Muscle of back (tissue), 11 donors: ENCODE data around the gene TAF1B. TPM values are rescaled to one million over a fixed set of nuclear protein-coding genes. Genes with fewer than 3 reads are reported as not detected.

Experiments used
- DNase-seq, 3 donors: peaks; one replicate each; pipeline versions ENCODE4 v3.0.0 to v3.0.0-alpha.2; 2013
- polyA plus RNA-seq, 10 donors: library from polyadenylated mRNA; unstranded; fragments of 120-200 nt; gene quantifications; one replicate each; pipeline ENCODE4 v1.2.1, GENCODE V29; 2013; ENCODE audit not compliant: insufficient read length in 10 of 10

TAF1B gene
- polyA plus RNA-seq, 10 donors: 10.0 to 19.2 (median 13.6) TPM

DNA sequence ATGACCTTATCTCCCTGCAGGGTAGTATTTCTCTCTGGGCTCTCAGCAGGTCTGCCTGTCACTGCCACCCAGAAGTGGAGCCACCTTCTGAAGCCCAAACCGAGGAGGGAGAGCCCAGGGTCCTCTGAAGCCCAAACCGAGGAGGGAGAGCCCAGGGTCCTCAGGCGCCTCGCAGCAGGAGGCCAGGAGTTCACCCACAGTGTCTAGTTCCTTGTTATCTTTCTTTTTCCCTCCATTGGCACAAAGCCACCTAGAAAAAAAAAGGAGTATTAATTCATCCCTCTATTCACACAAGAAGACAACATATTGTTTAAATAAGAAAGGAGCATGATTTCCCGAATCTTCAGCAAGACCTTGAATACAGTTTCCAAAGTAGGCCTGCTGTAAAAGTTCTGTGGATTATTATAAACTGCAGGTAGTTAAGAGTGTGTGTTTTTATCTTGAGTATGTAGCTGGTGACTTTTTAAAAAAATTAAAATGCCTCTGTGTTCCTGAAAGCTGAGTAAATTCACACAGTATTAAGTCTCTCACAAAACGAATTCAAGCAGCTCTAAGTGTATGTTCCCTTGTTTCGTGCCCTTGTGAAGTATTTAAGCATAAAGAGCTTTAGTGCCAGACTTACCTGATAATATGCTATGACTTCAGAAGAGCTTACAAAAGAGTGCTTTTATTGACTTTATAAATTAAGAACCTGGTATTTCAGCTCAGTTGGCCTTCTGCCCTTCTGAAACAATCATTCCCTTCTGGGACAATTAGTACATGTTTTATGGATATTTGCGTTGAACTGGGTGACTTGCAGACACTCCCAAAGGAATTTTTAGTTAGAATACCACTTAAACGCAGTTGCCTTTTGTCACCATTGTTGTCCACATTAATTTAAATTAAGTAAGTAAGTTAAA is 96.6 kb downstream of the TAF1B start:
- no peak for DNase-seq

- DNase-seq: peak in 1 of 3 donors; percentile 31
Measured at GRCh38 chr2:9941196-9941995, 98.1 kb downstream of the TAF1B start.

- no peak for DNase-seq
Measured at GRCh38 chr2:9941996-9942390, 98.7 kb downstream of the TAF1B start.

- no peak for DNase-seq
Measured at GRCh38 chr2:9944330-9944758, 101.1 kb downstream of the TAF1B start.

DNA sequence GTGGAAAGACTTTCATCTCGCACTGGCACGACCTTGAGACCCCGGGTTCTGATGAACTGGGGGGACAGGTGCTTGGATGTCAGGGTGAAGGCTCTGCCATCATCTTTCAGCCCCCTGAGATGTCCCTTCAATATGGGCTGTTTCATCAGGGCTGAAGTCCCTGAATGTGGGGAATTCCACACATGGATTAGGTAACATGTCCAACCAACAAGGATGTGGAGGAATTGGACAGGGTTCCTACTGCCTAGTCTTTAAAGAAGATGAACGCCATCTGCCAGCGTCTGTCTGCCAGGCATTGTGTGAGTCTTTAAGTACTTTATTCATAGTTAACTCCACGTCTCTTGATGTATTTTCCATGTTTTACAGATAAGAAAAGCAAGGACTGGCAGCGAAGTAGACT is 102.3 kb downstream of the TAF1B start:
- no peak for DNase-seq

DNA sequence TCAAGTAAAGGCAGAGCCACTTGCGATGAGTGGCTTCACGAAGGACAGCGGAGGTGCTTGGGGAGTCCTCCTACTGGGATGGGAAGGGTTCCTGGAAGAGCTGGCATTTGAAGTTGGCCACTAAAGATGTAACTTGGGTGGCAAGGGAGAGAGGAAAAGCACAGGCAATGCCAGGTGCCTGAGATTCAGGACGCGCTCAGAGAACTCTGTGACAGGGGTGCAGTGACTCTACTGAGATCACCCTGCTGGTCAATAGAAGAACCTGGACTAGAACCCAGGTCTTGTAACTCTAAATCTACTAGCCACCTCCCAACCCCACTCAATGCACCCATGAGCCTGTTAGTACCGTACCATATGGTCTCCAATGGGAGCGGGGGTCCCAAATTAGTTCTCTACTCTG is 102.8 kb downstream of the TAF1B start:
- no peak for DNase-seq

DNA sequence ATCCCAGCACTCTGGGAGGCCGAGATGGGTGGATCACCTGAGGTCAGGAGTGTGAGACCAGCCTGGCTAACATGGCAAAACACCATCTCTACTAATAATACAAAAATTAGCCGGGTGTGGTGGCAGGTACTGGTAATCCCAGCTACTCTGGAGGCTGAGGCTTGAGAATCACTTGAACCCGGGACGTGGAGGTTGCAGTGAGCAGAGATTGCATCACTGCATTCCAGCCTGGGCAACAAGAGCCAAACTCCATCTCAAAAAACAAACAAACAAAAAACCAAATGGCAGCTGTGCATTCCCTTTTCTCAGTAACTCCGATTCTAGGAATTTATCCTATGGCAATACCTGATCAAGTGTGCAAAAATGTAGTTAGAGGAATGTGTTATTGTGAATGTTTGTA is 103.5 kb downstream of the TAF1B start:
- DNase-seq: no peak

GRCh38 chr2:9948721-9949120 is 105.4 kb downstream of the TAF1B start:
- no peak for DNase-seq

GRCh38 chr2:9949239-9949991 is 106.1 kb downstream of the TAF1B start:
- no peak for DNase-seq

DNA sequence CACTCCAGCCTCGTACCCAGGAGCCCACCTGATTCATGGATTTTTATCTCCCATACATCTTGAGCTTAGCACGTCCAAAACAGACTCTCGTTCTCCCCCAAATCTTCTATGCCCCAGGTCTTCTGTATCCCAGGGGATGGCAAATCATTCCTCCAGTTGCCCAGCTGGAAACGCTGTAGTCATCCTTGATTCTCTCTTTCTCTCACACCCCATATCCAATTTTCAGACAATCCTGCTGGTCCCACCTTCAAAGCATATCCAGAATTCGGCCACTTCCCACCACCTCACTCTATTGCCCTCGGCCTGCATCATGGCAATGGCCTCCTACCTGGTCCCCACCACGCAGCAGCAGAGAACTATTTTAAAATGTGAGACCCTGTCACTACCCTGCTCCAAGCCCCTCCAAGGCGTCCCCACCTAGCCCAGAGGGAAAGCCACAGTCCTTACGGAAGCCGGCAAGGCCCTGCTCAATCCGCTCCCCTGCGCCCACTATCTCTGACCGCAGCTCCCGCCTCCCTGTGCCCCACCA is 106.8 kb downstream of the TAF1B start:
- DNase-seq: no peak

- DNase-seq: peak in 2 of 3 donors; percentile 44 to 62
Measured at GRCh38 chr2:9950521-9951271, 107.4 kb downstream of the TAF1B start.

GRCh38 chr2:9951272-9951521 is 107.9 kb downstream of the TAF1B start:
- no peak for DNase-seq

DNA sequence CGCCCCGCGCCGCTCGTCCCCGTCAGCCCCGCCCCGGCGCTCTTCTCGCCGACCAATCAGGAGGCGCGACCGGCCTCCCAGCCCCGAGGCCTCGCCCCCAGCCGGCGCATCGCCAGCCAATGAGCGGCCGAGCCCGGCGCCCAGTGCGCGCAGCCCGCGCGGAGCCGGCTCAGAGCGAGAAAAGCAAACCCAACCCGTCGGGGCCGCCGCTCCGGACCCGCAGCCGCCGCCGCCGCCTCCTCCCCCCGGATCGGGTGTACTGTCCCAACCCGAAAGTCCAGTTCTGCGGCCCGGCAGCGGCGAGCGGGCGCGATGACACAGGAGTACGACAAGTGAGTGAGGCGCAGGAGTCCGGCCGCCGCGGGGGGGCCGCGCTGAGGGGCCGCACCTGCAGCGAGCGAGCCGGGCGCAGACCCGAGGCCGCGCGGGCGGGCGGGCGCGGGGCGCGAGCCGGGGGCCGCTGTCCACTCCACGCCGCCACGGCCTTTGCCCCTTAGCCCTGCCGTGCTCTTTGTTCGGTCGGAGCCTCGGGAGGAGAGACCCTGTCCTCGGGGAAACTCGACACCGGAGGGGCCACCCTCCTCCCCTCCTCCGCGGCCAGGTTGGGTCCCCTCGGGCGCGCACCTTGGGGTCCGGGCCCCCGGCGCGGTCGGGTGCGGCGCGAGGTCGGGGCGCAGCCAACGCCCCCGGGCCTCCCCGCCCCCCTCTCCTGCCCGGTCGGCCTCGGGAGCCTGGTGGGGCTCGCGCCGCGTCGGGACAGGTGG is 108.4 kb downstream of the TAF1B start, which contains the start of gene GRHL1:
GRHL1 (plus strand) TSS at position 172 of the 764 bp plus-strand sequence; CDS start at position 313, 141 bp downstream.
- DNase-seq: peak; percentile 94 to 97 (median 96)

DNA sequence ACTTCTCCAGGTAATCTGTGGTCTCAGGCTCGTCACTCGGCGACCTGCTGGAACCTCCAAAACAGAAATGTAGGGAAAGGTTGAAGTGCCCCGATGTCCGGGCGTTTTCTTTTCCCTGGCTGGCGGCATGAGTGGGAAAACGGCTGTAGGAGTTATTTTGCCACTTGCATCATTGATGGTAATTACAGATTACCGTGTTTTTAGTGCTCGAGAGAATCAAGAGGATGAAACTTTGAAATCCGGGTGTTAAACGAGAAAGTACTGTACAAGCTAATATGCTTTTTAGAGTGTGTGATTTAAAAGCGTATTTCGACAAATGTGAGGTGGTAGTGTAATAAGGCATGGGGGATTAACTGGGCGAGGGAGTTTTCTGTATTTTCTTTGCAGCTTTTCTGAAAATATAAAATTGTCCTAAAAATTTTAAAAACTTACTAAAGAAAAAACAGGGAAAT is 109.0 kb downstream of the TAF1B start:
- no peak for DNase-seq

GRCh38 chr2:9952856-9953503 is 109.7 kb downstream of the TAF1B start:
- no peak for DNase-seq

DNA sequence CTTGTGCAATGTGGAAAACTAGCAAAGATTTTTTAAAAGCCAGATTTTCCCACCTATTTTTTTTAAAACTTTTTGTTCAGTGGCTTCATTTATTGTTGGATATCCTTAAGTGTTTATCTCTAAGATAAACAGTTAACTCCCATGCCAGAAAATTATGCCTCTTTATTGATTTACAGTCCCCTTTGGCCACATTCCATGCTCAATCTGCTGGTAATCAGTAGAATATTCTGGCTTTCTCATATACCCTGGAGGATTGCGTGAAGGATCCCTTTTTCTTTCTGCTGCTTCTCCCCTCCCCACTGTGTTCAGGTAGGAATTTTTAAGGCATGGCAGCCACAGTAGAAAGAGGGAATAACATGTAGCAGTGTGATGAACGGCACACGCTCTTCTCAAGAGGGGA is 110.9 kb downstream of the TAF1B start:
- DNase-seq: no peak

- DNase-seq: no peak
Measured at GRCh38 chr2:9958057-9958456, 114.8 kb downstream of the TAF1B start.

DNA sequence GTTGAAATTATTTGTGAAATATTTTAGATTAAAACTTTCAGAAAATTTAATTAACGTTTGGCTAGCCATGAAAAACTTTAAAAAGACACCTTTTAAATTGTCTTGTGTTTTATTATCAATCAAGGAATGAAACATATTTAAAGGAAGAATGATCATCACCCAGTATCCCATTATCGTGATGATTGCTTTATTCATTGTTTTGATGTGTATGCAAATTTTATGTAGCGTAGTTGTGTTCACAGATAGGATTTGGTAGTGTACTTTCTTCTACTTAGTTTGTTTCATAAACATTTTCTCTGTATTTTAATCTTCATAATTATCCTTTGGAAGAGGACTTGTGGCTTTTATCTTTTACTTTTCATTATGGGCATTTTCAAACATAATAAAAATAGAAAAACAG is 116.0 kb downstream of the TAF1B start:
- no peak for DNase-seq

GRCh38 chr2:9961013-9961412 is 117.7 kb downstream of the TAF1B start:
- DNase-seq: no peak
